ENCODE measurements around the gene LGR5. TPM values are rescaled to one million over a fixed set of nuclear protein-coding genes. Genes with fewer than 3 reads are reported as not detected.

Gene LGR5
- total RNA-seq, 1 donor from 2014 or later, result 0.32 TPM

GRCh38 chr12:71460318-71460717 is 20.7 kb downstream of the LGR5 start:
- H3K4me3 ChIP-seq (ENCODE audit: insufficient read depth, low read depth, low read length), result no peak overlapping the region
- Mint-ChIP-seq H3K27ac (ENCODE audit: unreplicated experiment) (no peak overlapping the region), H3K4me3 (ENCODE audit: unreplicated experiment) (no peak overlapping the region), H3K4me1 (ENCODE audit: low read depth, unreplicated experiment) (no peaks in the 10 kb centered on the region), H3K36me3 (ENCODE audit: low read depth, unreplicated experiment) (no peaks in the 10 kb centered on the region), H3K9me3 (ENCODE audit: unreplicated experiment) (peaks cover under 1% of the 10 kb centered on the region), H3K27me3 (ENCODE audit: low read depth, unreplicated experiment) (peaks cover under 1% of the 10 kb centered on the region)
- DNase-seq (ENCODE audit: low read depth) (no peak), FAIRE-seq (no peak)
- no peaks in the 10 kb centered on the region for H3K79me2 ChIP-seq (ENCODE audit: insufficient read depth, low read length)
- no peak overlapping the region for H3K9ac ChIP-seq (ENCODE audit: low read length)
- H3K9me3 ChIP-seq (ENCODE audit: insufficient read depth, low read depth, low read length), result no peaks in the 10 kb centered on the region
- no peaks in the 10 kb centered on the region for H3K4me1 ChIP-seq (ENCODE audit: insufficient read depth, low read length)
- no peak overlapping the region for H2AFZ ChIP-seq (ENCODE audit: low read depth, low read length)
- no peaks in the 10 kb centered on the region for H3K36me3 ChIP-seq (ENCODE audit: insufficient read depth, low read length)
- peaks cover 24% of the 10 kb centered on the region for H3K27me3 ChIP-seq (ENCODE audit: insufficient read depth, low read length)
- H3K4me2 ChIP-seq (ENCODE audit: low read length), result no peak overlapping the region
- TF ChIP-seq EZH2 (IDR thresholded peaks at IDR 0.05; ENCODE audit: insufficient read depth, low read length) (no peak), CTCF (IDR thresholded peaks at IDR 0.05; ENCODE audit: insufficient read depth, low read depth, low read length) (no peak)
- H3K27ac ChIP-seq (ENCODE audit: low read depth, low read length), result no peak overlapping the region
- no peaks in the 10 kb centered on the region for H4K20me1 ChIP-seq (ENCODE audit: insufficient read depth, low read length)

- Histone ChIP-seq H3K9ac (ENCODE audit: low read length) (no peak overlapping the region), H3K4me2 (ENCODE audit: low read length) (no peak overlapping the region), H2AFZ (ENCODE audit: low read depth, low read length) (no peak overlapping the region), H3K4me1 (ENCODE audit: insufficient read depth, low read length) (no peaks in the 10 kb centered on the region), H3K36me3 (ENCODE audit: insufficient read depth, low read length) (no peaks in the 10 kb centered on the region), H3K9me3 (ENCODE audit: insufficient read depth, low read depth, low read length) (no peaks in the 10 kb centered on the region), H3K27me3 (ENCODE audit: insufficient read depth, low read length) (peaks cover 22% of the 10 kb centered on the region), H3K79me2 (ENCODE audit: insufficient read depth, low read length) (no peaks in the 10 kb centered on the region), H4K20me1 (ENCODE audit: insufficient read depth, low read length) (no peaks in the 10 kb centered on the region), H3K27ac (ENCODE audit: low read depth, low read length) (no peak overlapping the region), H3K4me3 (ENCODE audit: insufficient read depth, low read depth, low read length) (no peak overlapping the region)
- Mint-ChIP-seq H3K4me1 (ENCODE audit: low read depth, unreplicated experiment) (no peaks in the 10 kb centered on the region), H3K36me3 (ENCODE audit: low read depth, unreplicated experiment) (no peaks in the 10 kb centered on the region), H3K27ac (ENCODE audit: unreplicated experiment) (no peak overlapping the region), H3K4me3 (ENCODE audit: unreplicated experiment) (no peak overlapping the region), H3K9me3 (ENCODE audit: unreplicated experiment) (peaks cover 3% of the 10 kb centered on the region), H3K27me3 (ENCODE audit: low read depth, unreplicated experiment) (peaks cover 1% of the 10 kb centered on the region)
- DNase-seq (ENCODE audit: low read depth), result no peak
- no peak for FAIRE-seq
- TF ChIP-seq EZH2 (IDR thresholded peaks at IDR 0.05; ENCODE audit: insufficient read depth, low read length), result no peak
- TF ChIP-seq CTCF (IDR thresholded peaks at IDR 0.05; ENCODE audit: insufficient read depth, low read depth, low read length), result no peak
Measured at GRCh38 chr12:71460850-71461609, 21.4 kb downstream of the LGR5 start.

GRCh38 chr12:71461787-71462328 is 22.3 kb downstream of the LGR5 start:
- Mint-ChIP-seq H3K27me3 (ENCODE audit: low read depth, unreplicated experiment) (peaks cover 1% of the 10 kb centered on the region), H3K27ac (ENCODE audit: unreplicated experiment) (no peak overlapping the region), H3K36me3 (ENCODE audit: low read depth, unreplicated experiment) (no peaks in the 10 kb centered on the region), H3K9me3 (ENCODE audit: unreplicated experiment) (peaks cover 3% of the 10 kb centered on the region), H3K4me3 (ENCODE audit: unreplicated experiment) (no peak overlapping the region), H3K4me1 (ENCODE audit: low read depth, unreplicated experiment) (no peaks in the 10 kb centered on the region)
- H3K9me3 ChIP-seq (ENCODE audit: insufficient read depth, low read depth, low read length), result no peaks in the 10 kb centered on the region
- no peak overlapping the region for H3K4me3 ChIP-seq (ENCODE audit: insufficient read depth, low read depth, low read length)
- no peak overlapping the region for H2AFZ ChIP-seq (ENCODE audit: low read depth, low read length)
- no peaks in the 10 kb centered on the region for H4K20me1 ChIP-seq (ENCODE audit: insufficient read depth, low read length)
- TF ChIP-seq CTCF (IDR thresholded peaks at IDR 0.05; ENCODE audit: insufficient read depth, low read depth, low read length) (no peak), EZH2 (IDR thresholded peaks at IDR 0.05; ENCODE audit: insufficient read depth, low read length) (no peak)
- H3K4me2 ChIP-seq (ENCODE audit: low read length), result no peak overlapping the region
- H3K4me1 ChIP-seq (ENCODE audit: insufficient read depth, low read length), result no peaks in the 10 kb centered on the region
- H3K9ac ChIP-seq (ENCODE audit: low read length), result no peak overlapping the region
- no peak for DNase-seq (ENCODE audit: low read depth)
- H3K27me3 ChIP-seq (ENCODE audit: insufficient read depth, low read length), result peaks cover 15% of the 10 kb centered on the region
- H3K36me3 ChIP-seq (ENCODE audit: insufficient read depth, low read length), result no peaks in the 10 kb centered on the region
- H3K27ac ChIP-seq (ENCODE audit: low read depth, low read length), result no peak overlapping the region
- FAIRE-seq, result no peak
- no peaks in the 10 kb centered on the region for H3K79me2 ChIP-seq (ENCODE audit: insufficient read depth, low read length)
